AG04450 (cell line): ENCODE measurements around the gene PPM1N. TPM values are rescaled to one million over a fixed set of nuclear protein-coding genes. Genes with fewer than 3 reads are reported as not detected.

Experiments
- CTCF ChIA-PET: fragments of 300-600, 350-600 bp; formaldehyde crosslinking; extraction: SDS; loops from one replicate; lab custom pipeline; 2022; ENCODE audit warnings: antibody characterized with exemption, inconsistent platforms; lab: Charles Lee
- POLR2A ChIA-PET: fragments of 350-600 bp; formaldehyde crosslinking; extraction: SDS; loops from one replicate; lab custom pipeline; 2021; ENCODE audit warnings: antibody characterized with exemption, inconsistent platforms; lab: Yijun Ruan, JAX
- DNase-seq: peaks from one replicate; pipeline ENCODE4 v3.0.0-alpha.2; 2011; ENCODE audit warnings: low read depth, low spot score
- H3K27ac ChIP-seq: one replicate; pipeline ENCODE4 v1.5.1; 2012; ENCODE audit warnings: low read depth, low read length, control low read depth
- H3K27me3 ChIP-seq: one replicate; pipeline ENCODE4 v1.6.0; 2012; ENCODE audit warnings: low read length; ENCODE audit not compliant: control insufficient read depth, insufficient read depth
- H3K4me3 ChIP-seq: 2 replicates; pipeline ENCODE4 v1.5.1; 2011; ENCODE audit warnings: mild to moderate bottlenecking, low read depth, low read length, control low read depth
- H3K9me3 ChIP-seq: 2 replicates; pipeline ENCODE4 v1.5.1; 2012; ENCODE audit warnings: low read length; ENCODE audit not compliant: control insufficient read depth, insufficient read depth
- CTCF ChIP-seq: IDR thresholded peaks from 2 replicates; pipeline ENCODE4 v1.5.1; 2011; ENCODE audit warnings: low read depth, low read length, control low read depth, inconsistent platforms
- polyA plus RNA-seq: library from polyadenylated mRNA; depleted of rRNA; stranded (reverse); fragments of >200 nt; gene quantifications from 2 replicates; pipeline ENCODE4 v1.2.3, GENCODE V29; 2011

PPM1N gene
- polyA plus RNA-seq, 1 experiment = 1.5 TPM

GRCh38 chr19:45514376-45515051 lies 16.3 kb downstream of the PPM1N start:
- Histone ChIP-seq H3K27me3 (no peaks in the 10 kb centered on the region), H3K27ac (no peak overlapping the region), H3K4me3 (no peak overlapping the region), H3K9me3 (no peaks in the 10 kb centered on the region)
- TF ChIP-seq CTCF = no peak
- no peak for DNase-seq
- POLR2A ChIA-PET = no interaction called here
- CTCF ChIA-PET = interaction anchor here (0.8 to 1.7 kb wide), 3 partner anchors 29 to 179 kb away, joined by 4 to 5 read pairs (median 4); no protein-coding TSS in a partner anchor

DNA sequence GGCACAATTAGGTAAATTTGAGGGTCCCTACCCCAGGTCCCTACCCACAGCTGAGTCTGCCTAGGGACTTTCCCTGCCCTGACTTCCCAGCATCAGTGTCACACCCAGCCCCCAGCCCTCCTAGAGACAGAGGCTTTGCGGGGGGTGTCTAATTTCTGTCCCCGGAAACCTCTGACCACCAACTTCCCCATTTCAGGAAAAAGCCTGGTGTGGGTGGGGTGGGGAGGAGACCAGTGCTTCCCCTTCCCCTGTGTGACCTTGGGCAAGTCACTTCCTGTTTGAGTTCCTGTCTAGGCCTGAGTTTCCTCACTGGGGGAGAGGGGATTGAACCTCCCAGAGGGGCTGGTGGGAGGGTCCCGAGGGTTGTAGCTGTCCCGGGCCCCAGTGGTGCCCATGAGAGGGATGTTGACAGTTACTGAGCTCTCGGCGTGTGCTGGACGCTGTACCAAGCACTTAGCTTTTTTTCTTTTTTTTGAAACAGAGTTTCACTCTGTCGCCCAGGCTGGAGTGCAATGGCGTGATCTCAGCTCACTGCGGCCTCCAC lies 16.9 kb downstream of the PPM1N start:
- no peak overlapping the region for H3K27ac ChIP-seq
- no peaks in the 10 kb centered on the region for H3K27me3 ChIP-seq
- POLR2A ChIA-PET = no interaction called here
- no peaks in the 10 kb centered on the region for H3K9me3 ChIP-seq
- no peak for DNase-seq
- H3K4me3 ChIP-seq = no peak overlapping the region
- no peak for TF ChIP-seq CTCF
- CTCF ChIA-PET = interaction anchor here (0.8 to 1.7 kb wide), 4 partner anchors 30 to 179 kb away, joined by 4 to 5 read pairs (median 4); no protein-coding TSS in a partner anchor

DNA sequence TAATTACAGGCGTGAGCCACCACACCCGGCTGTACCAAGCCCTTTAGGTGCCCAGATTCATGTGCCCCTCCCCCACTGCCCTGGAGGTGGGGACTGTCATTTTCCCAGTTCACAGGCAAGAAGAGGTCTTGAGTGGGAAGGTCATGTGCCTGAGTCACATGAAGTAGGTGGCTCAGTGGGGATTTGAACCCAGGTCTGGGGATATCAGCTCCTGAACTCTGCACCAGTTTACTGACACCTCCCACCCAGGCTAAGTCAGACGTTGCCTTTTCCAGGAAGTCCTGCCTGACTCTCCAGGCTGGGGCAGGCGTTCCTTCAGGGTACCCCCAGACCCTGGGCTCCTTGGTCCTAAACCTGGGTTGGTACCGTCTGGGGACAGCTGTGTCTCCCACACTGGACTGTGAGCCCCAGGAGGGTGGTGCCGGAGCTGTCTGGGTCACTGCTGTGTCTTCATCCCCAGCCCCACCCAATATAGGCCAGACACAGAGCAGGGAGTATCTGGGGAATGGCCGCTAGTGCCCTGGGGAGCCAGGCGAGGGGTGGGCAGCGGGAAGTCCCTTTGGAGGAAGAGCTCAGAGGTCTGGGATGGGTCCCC lies 17.7 kb downstream of the PPM1N start:
- Histone ChIP-seq H3K9me3 (no peaks in the 10 kb centered on the region), H3K27me3 (no peaks in the 10 kb centered on the region), H3K4me3 (no peak overlapping the region), H3K27ac (no peak overlapping the region)
- ChIA-PET POLR2A (interaction anchor here (0.6 kb wide), 1 partner anchor 127 kb away, joined by 4 read pairs; no protein-coding TSS in a partner anchor), CTCF (interaction anchor here (0.8 to 1.7 kb wide), 3 partner anchors 31 to 178 kb away, joined by 4 to 5 read pairs (median 4); no protein-coding TSS in a partner anchor)
- no peak for DNase-seq
- TF ChIP-seq CTCF = no peak

DNA sequence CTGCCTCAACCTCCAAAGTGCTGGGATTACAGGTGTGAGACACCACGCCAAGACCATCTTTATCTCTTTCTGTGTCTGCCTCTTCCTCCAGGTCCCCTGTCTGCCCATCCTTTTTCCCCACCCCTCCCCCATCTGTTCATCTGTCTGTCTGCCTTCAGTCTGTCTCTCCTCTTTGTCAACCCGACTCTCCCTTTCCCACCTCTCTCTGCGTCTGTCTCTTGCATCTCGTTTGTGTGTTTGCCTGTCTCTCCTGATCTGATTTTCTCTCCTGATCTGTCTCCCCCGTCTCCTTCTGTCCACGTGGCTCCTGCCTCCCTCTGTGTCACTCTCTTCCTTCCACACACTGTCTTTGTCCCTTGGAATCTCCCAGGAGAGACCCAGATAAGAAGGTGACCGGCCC lies 19.0 kb downstream of the PPM1N start:
- ChIA-PET CTCF (no interaction called here), POLR2A (interaction anchor here (0.6 kb wide), 1 partner anchor 14 kb away, joined by 10 read pairs; no protein-coding TSS in a partner anchor)
- Histone ChIP-seq H3K27ac (no peak overlapping the region), H3K9me3 (no peaks in the 10 kb centered on the region), H3K4me3 (no peak overlapping the region), H3K27me3 (no peaks in the 10 kb centered on the region)
- no peak for DNase-seq
- TF ChIP-seq CTCF = no peak
